K562 (cell line): ENCODE results near the gene PPFIA3. TPM values are rescaled to one million over a fixed set of nuclear protein-coding genes. Genes with fewer than 3 reads are reported as not detected.
A peak's percentile ranks its signal among the peaks of the same experiment; 100 is the strongest.

Experiments
- CBFA2T2 ChIP-seq: fragments of 450-650 bp; conservative IDR thresholded peaks from 2 replicates; pipeline ENCODE4 v1.6.1; 2017; ENCODE audit warnings: mild to moderate bottlenecking
- CHD4 ChIP-seq: fragments of 200-600 bp; sonication (generic); IDR thresholded peaks from 3 replicates; pipeline ENCODE4 v1.6.1; 2012; ENCODE audit warnings: low read depth, mild to moderate bottlenecking, mixed read lengths, low read length, inconsistent platforms; ENCODE audit not compliant: insufficient read depth, insufficient replicate concordance, poor library complexity, severe bottlenecking
- GABPB1 ChIP-seq: sonication (generic); formaldehyde crosslinking; IDR thresholded peaks from 2 replicates; pipeline ENCODE4 v1.8.0; 2022; ENCODE audit warnings: mild to moderate bottlenecking, missing genetic modification reagents
- JUND ChIP-seq, 2 experiments: IDR thresholded peaks; 2 replicates in 1 of 2; 3 replicates in 1 of 2; pipeline ENCODE4 v1.6.1; 2011; ENCODE audit warnings: borderline replicate concordance in 2 of 2, low read depth in 2 of 2, low read length in 2 of 2, improper control_type of control experiment in 1 of 2, missing biosample characterization in 1 of 2, missing genetic modification characterization in 1 of 2, missing genetic modification reagents in 1 of 2
- NCOR1 ChIP-seq: fragments of 450-650 bp; IDR thresholded peaks from 2 replicates; pipeline ENCODE4 v1.6.1; 2016; ENCODE audit warnings: mild to moderate bottlenecking, moderate library complexity
- NFIX ChIP-seq: fragments of 250-450 bp; sonication (Bioruptor Pico); IDR thresholded peaks from 2 replicates; pipeline ENCODE4 v1.4.0; 2020; ENCODE audit warnings: low read depth, mild to moderate bottlenecking, moderate library complexity
- PHB2 ChIP-seq: fragments of 450-650 bp; IDR thresholded peaks from 2 replicates; pipeline ENCODE4 v1.6.1; 2017; ENCODE audit warnings: low read depth
- PHF20 ChIP-seq: fragments of 450-650 bp; IDR thresholded peaks from 2 replicates; pipeline ENCODE4 v1.6.1; 2018; ENCODE audit not compliant: partially characterized antibody
- TAF9B ChIP-seq: fragments of 450-650 bp; IDR thresholded peaks from 2 replicates; pipeline ENCODE4 v1.6.1; 2018; ENCODE audit warnings: mild to moderate bottlenecking; ENCODE audit not compliant: partially characterized antibody
- TEAD1 ChIP-seq, 2 experiments: fragments of 450-650 bp in 1 of 2; sonication (generic) in 1 of 2; formaldehyde crosslinking; IDR thresholded peaks; 2 replicates each; pipeline versions ENCODE4 v1.4.0 to v1.8.0; 2020 to 2022; ENCODE audit warnings: mild to moderate bottlenecking in 2 of 2, missing genetic modification reagents in 1 of 2
- ZKSCAN1 ChIP-seq: fragments of 150-350 bp; IDR thresholded peaks from 2 replicates; pipeline ENCODE4 v1.6.1; 2016; ENCODE audit warnings: low read depth, low read length
- polyA plus RNA-seq, 8 experiments: library from polyadenylated mRNA; depleted of rRNA in 4 of 8; stranded (reverse) in 5 of 8; unstranded in 3 of 8; fragments of >200 nt; fragmentation: Nextera tagmentation in 2 of 8; fragmentation: Illumina TruSeq in 1 of 8; extraction: Ambion mirVana in 2 of 8; extraction: Trizol in 1 of 8; gene quantifications; 2 replicates each; pipeline versions ENCODE4 v1.2.1 to v1.2.3, GENCODE V29; 2011 to 2014; ENCODE audit warnings: inconsistent platforms in 1 of 8, missing spikeins in 1 of 8
- total RNA-seq, 7 experiments: library from RNA; depleted of rRNA in 6 of 7; stranded (reverse); fragments of >200 nt in 6 of 7; fragmentation: Illumina TruSeq in 2 of 7; extraction: Trizol in 2 of 7; gene quantifications; 2 replicates each; pipeline versions ENCODE4 v1.2.1 to v1.2.3, GENCODE V29; 2011 to 2021; ENCODE audit warnings: low replicate concordance in 1 of 7
- TF ChIP-seq, protein P1 (sequence below), 2 experiments: fragments of 450-650 bp in 1 of 2; sonication (generic) in 1 of 2; formaldehyde crosslinking in 1 of 2; IDR thresholded peaks; 2 replicates each; pipeline versions ENCODE4 v1.7.1 to v1.9.0; 2016 to 2022; ENCODE audit warnings: inconsistent platforms in 1 of 2, mild to moderate bottlenecking in 1 of 2, missing genetic modification reagents in 1 of 2
- TF ChIP-seq, protein P2 (sequence below), 2 experiments: IDR thresholded peaks; 2 replicates each; pipeline ENCODE4 v1.6.1; 2011; ENCODE audit warnings: borderline replicate concordance in 1 of 2, control low read depth in 1 of 2, low read depth in 1 of 2, low read length in 1 of 2, mild to moderate bottlenecking in 1 of 2, mixed read lengths in 1 of 2, moderate library complexity in 1 of 2; ENCODE audit not compliant: insufficient read depth in 1 of 2, insufficient read length in 1 of 2, poor library complexity in 1 of 2, severe bottlenecking in 1 of 2; ENCODE audit errors: extremely low read depth in 1 of 2

Gene PPFIA3
- total and polyA plus RNA-seq, 9 of the 15 experiments (the other 6 are each of a cell fraction or from before 2014, with no cell fraction given): 0.10 to 53.0 (median 17.6) TPM

DNA sequence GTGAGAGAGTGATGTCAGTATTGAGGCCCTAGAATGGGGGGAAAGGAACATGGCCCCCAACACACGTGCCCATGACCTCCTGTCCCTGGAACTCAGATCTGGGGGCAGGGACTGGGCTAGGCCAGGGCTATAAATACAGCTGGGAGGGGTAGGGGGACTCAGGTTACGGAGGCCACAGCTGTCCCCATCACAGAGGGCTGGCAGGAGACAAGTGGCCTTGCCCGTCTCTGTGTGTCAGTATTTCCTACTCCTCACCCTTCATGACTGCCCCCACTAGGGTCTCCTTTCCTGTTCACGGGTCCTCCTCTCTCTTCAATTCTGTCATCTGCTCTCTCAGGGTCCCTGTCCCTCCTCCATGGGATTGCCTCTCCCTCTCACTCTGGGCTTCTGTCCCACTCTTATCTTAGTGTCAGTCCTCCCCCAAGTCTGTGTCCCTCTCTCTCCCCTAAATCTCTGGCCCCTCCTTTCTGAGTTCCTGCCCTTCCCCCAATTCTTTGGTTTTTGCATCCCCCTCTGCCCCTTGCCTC, 36.5 kb downstream of the PPFIA3 start (continued):
- TF ChIP-seq JUND (IDR thresholded peaks at IDR 0.05; ENCODE audit: borderline replicate concordance, low read depth, low read length): 0 out of 2 replicates have a peak, but pooled peaks have one; percentile 8
- no peak; the same call in 2 of the 3 replicates for TF ChIP-seq JUND (tag; IDR thresholded peaks at IDR 0.05; ENCODE audit: borderline replicate concordance, low read depth, low read length)
- TF ChIP-seq TAF9B: no peak
- TF ChIP-seq TEAD1 (CRISPR knock-in tag; IDR thresholded peaks at IDR 0.05): no peak
- TF ChIP-seq ZKSCAN1: no peak
- peak; percentile 51 for TF ChIP-seq NCOR1
- TF ChIP-seq, protein P1, sequence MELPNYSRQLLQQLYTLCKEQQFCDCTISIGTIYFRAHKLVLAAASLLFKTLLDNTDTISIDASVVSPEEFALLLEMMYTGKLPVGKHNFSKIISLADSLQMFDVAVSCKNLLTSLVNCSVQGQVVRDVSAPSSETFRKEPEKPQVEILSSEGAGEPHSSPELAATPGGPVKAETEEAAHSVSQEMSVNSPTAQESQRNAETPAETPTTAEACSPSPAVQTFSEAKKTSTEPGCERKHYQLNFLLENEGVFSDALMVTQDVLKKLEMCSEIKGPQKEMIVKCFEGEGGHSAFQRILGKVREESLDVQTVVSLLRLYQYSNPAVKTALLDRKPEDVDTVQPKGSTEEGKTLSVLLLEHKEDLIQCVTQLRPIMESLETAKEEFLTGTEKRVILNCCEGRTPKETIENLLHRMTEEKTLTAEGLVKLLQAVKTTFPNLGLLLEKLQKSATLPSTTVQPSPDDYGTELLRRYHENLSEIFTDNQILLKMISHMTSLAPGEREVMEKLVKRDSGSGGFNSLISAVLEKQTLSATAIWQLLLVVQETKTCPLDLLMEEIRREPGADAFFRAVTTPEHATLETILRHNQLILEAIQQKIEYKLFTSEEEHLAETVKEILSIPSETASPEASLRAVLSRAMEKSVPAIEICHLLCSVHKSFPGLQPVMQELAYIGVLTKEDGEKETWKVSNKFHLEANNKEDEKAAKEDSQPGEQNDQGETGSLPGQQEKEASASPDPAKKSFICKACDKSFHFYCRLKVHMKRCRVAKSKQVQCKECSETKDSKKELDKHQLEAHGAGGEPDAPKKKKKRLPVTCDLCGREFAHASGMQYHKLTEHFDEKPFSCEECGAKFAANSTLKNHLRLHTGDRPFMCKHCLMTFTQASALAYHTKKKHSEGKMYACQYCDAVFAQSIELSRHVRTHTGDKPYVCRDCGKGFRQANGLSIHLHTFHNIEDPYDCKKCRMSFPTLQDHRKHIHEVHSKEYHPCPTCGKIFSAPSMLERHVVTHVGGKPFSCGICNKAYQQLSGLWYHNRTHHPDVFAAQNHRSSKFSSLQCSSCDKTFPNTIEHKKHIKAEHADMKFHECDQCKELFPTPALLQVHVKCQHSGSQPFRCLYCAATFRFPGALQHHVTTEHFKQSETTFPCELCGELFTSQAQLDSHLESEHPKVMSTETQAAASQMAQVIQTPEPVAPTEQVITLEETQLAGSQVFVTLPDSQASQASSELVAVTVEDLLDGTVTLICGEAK (IDR thresholded peaks at IDR 0.05): 0 out of 2 replicates have a peak, but pooled peaks have one; percentile 12
- TF ChIP-seq, protein P1 (CRISPR knock-in tag; IDR thresholded peaks at IDR 0.05): no peak
- 0 out of 2 replicates have a peak, but pooled peaks have one; percentile 23 for TF ChIP-seq GABPB1 (CRISPR knock-in tag)
- no peak for TF ChIP-seq CBFA2T2
- 0 out of 2 replicates have a peak, but pooled peaks have one; percentile 7 for TF ChIP-seq PHB2
- TF ChIP-seq PHF20: no peak
- TF ChIP-seq CHD4: no peak
- TF ChIP-seq, protein P2, sequence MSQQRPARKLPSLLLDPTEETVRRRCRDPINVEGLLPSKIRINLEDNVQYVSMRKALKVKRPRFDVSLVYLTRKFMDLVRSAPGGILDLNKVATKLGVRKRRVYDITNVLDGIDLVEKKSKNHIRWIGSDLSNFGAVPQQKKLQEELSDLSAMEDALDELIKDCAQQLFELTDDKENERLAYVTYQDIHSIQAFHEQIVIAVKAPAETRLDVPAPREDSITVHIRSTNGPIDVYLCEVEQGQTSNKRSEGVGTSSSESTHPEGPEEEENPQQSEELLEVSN (IDR thresholded peaks at IDR 0.05; ENCODE audit: borderline replicate concordance in 1 of 2, extremely low read depth in 1 of 2, insufficient read depth in 1 of 2, insufficient read length in 1 of 2, low read depth in 1 of 2, low read length in 1 of 2, poor library complexity in 1 of 2, severe bottlenecking in 1 of 2): peak; percentile 36 to 68
- no peak for TF ChIP-seq NFIX
